Brain microvascular endothelial cell (primary cell): ENCODE results near the gene SLC12A1.

Experiments used
- DNase-seq: peaks from one replicate; pipeline ENCODE4 v3.0.0-alpha.2; 2020
- H3K27ac ChIP-seq: fragments of 250-450 bp; sonication (Bioruptor Pico); 2 replicates; pipeline ENCODE4 v1.5.1; 2020; ENCODE audit warnings: mild to moderate bottlenecking, moderate library complexity
- H3K27me3 ChIP-seq: fragments of 250-450 bp; sonication (Bioruptor Pico); replicated peaks from 2 replicates; pipeline ENCODE4 v1.5.1; 2020; ENCODE audit warnings: mild to moderate bottlenecking
- H3K36me3 ChIP-seq: fragments of 250-450 bp; sonication (Bioruptor Pico); replicated peaks from 2 replicates; pipeline ENCODE4 v1.5.1; 2020; ENCODE audit warnings: mild to moderate bottlenecking
- H3K4me3 ChIP-seq: 2 replicates; pipeline ENCODE4 v1.5.1; 2011; ENCODE audit warnings: low read depth, mild to moderate bottlenecking, control low read depth, low read length, moderate library complexity
- in situ Hi-C: cut with HindIII; loops from 2 replicates; pipeline ENCODE4 v1.10.0; 2017; ENCODE audit warnings: low sequenced_read_pairs, low pct_ligation_motif_present
- TF ChIP-seq, protein P1 (sequence below): IDR thresholded peaks from 2 replicates; pipeline ENCODE4 v1.5.1; 2011; ENCODE audit warnings: low read depth, mild to moderate bottlenecking, moderate library complexity, low read length, control low read depth, inconsistent platforms; ENCODE audit errors: missing control alignments

SLC12A1 gene

DNA sequence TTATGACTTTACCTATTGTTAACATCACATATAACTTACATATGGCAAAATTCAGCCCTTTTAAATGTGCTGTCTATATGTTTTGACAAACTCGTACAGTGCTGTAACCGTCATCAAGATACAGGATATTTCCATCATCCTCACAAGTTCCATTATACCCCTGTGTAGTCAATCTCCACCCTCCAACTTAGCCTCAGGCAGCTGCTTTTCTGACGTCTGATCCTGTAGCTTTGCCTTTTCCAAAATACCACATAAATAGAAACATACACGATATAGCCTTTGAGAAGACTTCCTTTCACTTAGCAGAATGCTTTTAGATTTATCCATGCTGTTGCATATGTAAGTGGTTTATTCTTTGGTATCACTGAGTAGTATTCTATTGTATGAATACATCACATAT is 47.1 kb downstream of the SLC12A1 start:
- H3K27ac ChIP-seq = no peak overlapping the region
- TF ChIP-seq, protein P1, sequence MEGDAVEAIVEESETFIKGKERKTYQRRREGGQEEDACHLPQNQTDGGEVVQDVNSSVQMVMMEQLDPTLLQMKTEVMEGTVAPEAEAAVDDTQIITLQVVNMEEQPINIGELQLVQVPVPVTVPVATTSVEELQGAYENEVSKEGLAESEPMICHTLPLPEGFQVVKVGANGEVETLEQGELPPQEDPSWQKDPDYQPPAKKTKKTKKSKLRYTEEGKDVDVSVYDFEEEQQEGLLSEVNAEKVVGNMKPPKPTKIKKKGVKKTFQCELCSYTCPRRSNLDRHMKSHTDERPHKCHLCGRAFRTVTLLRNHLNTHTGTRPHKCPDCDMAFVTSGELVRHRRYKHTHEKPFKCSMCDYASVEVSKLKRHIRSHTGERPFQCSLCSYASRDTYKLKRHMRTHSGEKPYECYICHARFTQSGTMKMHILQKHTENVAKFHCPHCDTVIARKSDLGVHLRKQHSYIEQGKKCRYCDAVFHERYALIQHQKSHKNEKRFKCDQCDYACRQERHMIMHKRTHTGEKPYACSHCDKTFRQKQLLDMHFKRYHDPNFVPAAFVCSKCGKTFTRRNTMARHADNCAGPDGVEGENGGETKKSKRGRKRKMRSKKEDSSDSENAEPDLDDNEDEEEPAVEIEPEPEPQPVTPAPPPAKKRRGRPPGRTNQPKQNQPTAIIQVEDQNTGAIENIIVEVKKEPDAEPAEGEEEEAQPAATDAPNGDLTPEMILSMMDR = no peak
- in situ Hi-C loops = no loop called here
- no peaks in the 10 kb centered on the region for H3K27me3 ChIP-seq
- no peaks in the 10 kb centered on the region for H3K36me3 ChIP-seq
- no peak for DNase-seq
- no peak overlapping the region for H3K4me3 ChIP-seq

DNA sequence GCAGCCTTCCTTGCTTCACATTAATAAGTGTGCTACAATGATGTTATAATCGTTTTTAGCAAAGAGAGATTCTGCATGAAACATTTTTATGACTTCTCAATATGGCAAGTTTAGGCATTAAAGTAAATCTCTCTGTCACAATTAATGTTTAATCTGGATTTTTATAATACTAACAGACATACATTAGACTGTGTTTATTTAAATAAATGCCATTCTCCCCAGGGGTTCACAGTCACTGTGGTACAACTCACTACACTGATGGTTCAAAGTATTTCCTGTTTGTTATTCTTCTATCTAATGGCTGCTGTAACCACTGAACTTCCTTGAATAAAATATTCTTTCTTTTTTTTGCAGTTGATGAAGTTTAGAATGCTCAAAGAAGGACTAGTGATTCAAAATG is 59.0 kb downstream of the SLC12A1 start:
- in situ Hi-C loops = no loop called here
- TF ChIP-seq, protein P1 = no peak
- H3K27ac ChIP-seq = no peak overlapping the region
- H3K4me3 ChIP-seq = no peak overlapping the region
- H3K36me3 ChIP-seq = no peaks in the 10 kb centered on the region
- no peak for DNase-seq
- no peaks in the 10 kb centered on the region for H3K27me3 ChIP-seq

GRCh38 chr15:48266024-48266689 is 60.1 kb downstream of the SLC12A1 start:
- no peaks in the 10 kb centered on the region for H3K36me3 ChIP-seq
- no peak overlapping the region for H3K27ac ChIP-seq
- DNase-seq = peak; percentile 52
- H3K27me3 ChIP-seq = no peaks in the 10 kb centered on the region
- TF ChIP-seq, protein P1 = no peak
- H3K4me3 ChIP-seq = no peak overlapping the region
- in situ Hi-C loops = no loop called here

- no peaks in the 10 kb centered on the region for H3K36me3 ChIP-seq
- no peak overlapping the region for H3K4me3 ChIP-seq
- TF ChIP-seq, protein P1 = no peak
- DNase-seq = no peak
- in situ Hi-C loops = no loop called here
- H3K27me3 ChIP-seq = no peaks in the 10 kb centered on the region
- H3K27ac ChIP-seq = no peak overlapping the region
Observed at GRCh38 chr15:48267766-48268165, 61.7 kb downstream of the SLC12A1 start.

GRCh38 chr15:48273049-48273448 is 66.9 kb downstream of the SLC12A1 start:
- H3K4me3 ChIP-seq = no peak overlapping the region
- H3K27me3 ChIP-seq = no peaks in the 10 kb centered on the region
- TF ChIP-seq, protein P1 = no peak
- DNase-seq = no peak
- no peak overlapping the region for H3K27ac ChIP-seq
- in situ Hi-C loops = no loop called here
- H3K36me3 ChIP-seq = no peaks in the 10 kb centered on the region

GRCh38 chr15:48278666-48279065 is 72.6 kb downstream of the SLC12A1 start:
- DNase-seq = no peak
- Histone ChIP-seq H3K36me3 (no peaks in the 10 kb centered on the region), H3K4me3 (no peak overlapping the region), H3K27me3 (no peaks in the 10 kb centered on the region), H3K27ac (no peak overlapping the region)
- TF ChIP-seq, protein P1 = no peak
- in situ Hi-C loops = no loop called here
